ENCODE measurements around the gene EHBP1L1.
A peak's percentile ranks its signal among the peaks of the same experiment; 100 is the strongest.

The EHBP1L1 gene

DNA sequence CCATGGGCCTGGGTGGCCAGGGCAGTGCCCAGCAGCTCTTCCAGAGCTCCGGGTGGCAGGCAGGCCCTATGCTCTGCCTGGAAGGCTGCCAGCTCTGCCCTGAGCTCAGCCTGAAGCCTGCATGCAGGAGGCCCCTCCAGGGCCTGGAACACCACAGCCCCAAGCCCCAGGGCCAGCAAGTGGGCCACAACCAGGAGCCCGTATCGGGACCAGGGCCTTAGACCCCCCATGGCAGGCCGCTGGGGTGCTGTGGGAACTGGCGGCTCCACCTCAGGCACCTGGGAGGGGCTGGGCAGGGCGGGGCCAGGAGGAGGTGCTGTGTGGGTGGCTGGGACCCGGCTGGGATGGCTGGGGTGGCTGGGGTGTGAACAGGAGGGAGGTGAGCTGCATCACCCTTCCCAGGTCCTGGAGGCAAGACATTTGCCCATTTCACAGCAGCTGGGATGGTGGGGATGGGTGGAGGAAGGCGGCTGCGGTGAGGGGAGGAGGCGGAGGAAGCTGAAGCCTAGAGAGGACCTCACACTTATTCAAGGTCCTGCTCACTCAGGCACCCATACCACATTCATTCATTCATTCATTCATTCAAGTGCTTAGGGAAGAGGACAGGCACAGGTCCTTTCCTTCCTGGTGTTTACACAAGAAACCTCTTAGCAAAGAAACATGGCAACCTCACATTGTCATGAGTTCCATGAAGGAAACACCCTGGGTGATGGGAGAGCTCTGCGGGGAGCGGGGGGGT, 19.9 kb downstream of the EHBP1L1 start, which contains the start of gene KCNK7:
Gene KCNK7 (minus strand): TSS at position 258 of the 739 bp plus-strand sequence. CDS start 28 bp downstream, at position 230.
- no peak for DNase-seq

- DNase-seq = no peak
Observed at GRCh38 chr11:65596520-65596919, 20.7 kb downstream of the EHBP1L1 start.

- no peak for DNase-seq
Observed at GRCh38 chr11:65598258-65598699, 22.4 kb downstream of the EHBP1L1 start.

GRCh38 chr11:65599216-65599954, 23.5 kb downstream of the EHBP1L1 start:
- DNase-seq = no peak

- DNase-seq = no peak
Observed at GRCh38 chr11:65599955-65600246, 24.0 kb downstream of the EHBP1L1 start.

- DNase-seq = no peak
Observed at GRCh38 chr11:65604258-65604657, 28.4 kb downstream of the EHBP1L1 start.

GRCh38 chr11:65606876-65607613, 31.2 kb downstream of the EHBP1L1 start:
- DNase-seq = peak; percentile 91 to 92

DNA sequence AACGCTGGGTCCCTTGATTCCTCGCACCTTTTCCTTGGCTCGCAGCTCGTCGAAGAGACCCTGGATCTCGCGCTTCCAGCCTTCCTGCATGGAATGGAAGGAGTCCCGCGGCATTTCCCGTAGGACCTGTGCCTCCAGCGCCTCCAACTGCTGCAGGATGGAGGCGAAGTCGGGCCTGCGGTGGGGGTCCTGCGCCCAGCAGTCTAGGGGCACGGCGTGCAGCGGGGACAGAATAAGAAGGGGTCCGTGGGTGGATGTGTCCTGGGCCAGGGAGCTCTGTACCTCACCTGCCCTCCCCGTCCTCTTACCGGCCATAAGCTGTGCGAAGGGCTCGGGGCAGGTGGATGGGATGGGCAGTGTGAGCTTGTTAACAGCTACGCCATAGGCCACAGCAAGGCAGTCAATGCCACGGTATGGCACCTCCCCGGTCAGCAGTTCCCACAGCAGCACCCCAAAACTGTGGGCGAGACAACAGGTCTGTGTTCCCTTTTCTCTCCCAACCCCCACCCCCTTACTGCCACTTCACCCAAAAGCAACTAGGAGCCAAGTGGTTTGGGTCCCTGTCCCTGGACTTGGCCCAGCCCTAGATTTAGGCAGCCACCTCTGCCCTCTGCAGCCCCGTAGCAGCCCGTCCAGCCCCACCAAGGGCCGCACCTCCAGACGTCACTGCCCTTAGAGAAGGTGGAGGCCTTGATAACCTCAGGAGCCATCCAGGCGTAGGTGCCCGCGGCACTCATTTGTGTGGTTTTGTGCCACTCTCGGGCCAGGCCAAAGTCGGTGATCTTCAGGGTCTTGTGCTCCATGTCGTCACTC, 32.0 kb downstream of the EHBP1L1 start:
- no peak for DNase-seq

DNA sequence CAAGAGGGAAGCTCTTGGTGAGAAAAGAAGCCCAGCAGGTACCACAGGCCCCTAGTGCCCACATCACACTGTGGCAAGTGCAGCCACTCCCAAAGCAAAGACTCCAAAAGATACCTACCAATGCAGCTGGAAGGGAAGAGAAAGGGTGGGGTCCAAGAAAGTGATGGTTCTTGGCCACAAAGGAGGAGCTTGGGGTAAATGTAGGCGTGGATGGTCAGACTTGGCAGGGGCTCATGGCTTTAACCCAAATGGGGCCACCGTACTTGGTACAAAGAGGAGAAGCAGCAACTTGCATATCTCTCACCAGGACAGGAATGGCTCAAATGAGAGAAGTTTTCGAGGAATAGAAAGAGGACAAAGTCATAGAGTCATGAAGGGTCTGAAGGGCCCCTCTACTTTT, 33.4 kb downstream of the EHBP1L1 start:
- no peak for DNase-seq

DNA sequence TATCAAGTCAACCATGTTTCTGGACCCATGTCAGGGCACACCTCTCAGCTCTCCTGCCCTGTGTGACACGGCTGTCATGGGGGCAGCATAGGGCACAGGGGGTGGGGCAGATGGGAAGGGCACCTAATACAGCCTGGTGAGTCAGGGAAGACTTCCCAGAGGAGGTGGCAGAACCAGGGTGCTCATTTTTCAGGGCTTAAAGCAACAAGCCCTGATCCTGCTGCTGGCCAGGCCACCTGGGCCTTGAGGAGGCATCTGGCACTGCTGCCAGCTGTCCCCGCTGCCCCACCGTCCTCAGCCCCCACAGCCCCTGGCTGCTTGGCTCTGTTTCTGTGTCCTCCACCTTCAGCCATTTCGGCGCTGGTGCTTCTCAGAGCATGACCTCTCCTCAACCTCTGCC, 33.8 kb downstream of the EHBP1L1 start:
- DNase-seq = no peak

DNA sequence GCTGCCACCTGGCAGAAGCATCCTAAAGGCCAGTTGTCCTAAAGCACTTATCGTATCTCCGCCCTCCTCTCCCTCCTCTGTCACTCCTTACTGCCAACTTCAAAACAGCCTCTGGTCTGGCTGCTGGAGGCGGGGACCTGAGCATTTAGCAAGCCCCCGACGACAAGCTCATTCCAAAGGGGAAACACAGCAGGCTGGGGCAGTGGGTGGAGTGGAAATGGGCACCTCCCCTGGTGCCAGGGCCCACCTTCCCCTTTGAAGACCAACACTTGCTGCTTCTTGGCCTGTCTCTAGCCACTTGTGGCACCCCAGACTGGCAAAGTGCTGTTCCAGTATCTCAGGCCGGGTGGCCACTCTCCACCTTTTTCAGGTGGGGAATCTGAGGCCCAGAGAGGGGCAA, 34.6 kb downstream of the EHBP1L1 start:
- DNase-seq = no peak

- peak; percentile 84 to 85 for DNase-seq
Observed at GRCh38 chr11:65611028-65611757, 35.3 kb downstream of the EHBP1L1 start.

- DNase-seq = peak in 1 of 2 donors; percentile 40
Observed at GRCh38 chr11:65611758-65612603, 36.1 kb downstream of the EHBP1L1 start.

- DNase-seq = no peak
Observed at GRCh38 chr11:65612691-65613090, 36.8 kb downstream of the EHBP1L1 start.

DNA sequence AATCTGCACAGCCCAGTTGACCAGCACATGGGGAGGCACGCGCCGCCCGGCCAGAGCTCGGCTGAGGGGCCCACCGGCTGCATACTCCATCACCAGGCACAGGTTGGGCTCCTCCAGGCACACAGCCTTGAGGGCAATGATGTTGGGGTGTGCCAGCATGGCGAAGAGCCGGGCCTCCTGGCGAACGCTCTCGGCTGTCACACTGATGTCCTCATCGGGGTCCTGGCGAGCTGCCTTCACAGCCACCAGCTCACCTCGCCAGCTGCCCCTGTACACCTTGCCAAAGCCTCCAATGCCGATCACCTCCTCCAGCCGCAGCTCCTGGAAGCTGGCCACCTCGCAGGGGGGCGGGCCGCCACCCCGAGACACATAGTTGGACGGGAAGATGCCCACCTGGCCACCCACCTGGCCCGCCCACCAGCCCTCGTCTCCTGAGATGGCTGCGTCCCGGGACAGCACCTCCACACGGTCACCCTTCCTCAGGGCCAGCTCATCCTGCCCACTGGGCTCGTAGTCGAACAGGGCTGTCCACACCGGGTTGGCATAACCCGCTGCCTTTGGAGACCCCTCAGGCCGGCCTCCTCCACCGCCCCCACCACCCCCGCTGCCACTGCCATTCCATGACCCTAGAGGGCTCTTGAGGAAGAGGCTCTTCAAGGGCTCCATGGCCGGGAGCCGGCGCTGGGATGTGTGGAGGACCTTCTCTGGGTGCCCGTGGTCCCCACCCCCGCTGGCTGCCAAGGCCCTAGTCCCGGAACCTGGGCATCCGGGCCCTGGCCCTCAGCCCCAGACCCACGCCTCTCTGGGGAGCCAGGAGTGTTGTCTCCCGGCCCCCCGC, 37.5 kb downstream of the EHBP1L1 start:
- DNase-seq = no peak

- peak; percentile 99 to 100 for DNase-seq
Observed at GRCh38 chr11:65615229-65615949, 39.5 kb downstream of the EHBP1L1 start, which contains the start of gene PCNX3. Gene PCNX3, plus strand, starts transcription at chr11:65615776. Its CDS starts 536 bp downstream, at chr11:65616312.

- DNase-seq = no peak
Observed at GRCh38 chr11:65615950-65616574, 40.2 kb downstream of the EHBP1L1 start.

DNA sequence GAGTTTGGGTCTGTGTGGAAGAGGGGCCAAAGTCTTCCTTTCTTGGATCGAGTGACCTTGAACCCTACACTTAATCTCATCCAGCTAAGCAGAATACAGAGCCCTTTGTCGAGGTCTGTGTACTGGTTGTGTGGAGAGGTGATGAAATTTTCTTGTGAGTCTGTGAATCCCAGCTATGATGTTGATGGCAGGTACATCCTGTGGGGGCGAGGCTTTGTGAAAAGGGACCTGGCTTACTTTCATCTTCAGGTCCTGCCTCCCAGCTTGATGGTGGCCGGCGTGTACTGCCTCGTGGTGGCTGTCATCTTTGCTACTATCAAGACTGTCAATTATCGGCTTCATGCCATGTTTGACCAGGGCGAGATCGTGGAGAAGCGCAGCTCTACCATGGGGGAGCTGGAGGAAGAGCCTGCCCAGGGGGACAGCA, 40.7 kb downstream of the EHBP1L1 start:
- DNase-seq = no peak
